Parathyroid adenoma (tissue), 2 donors: ENCODE measurements around the gene SLC24A4.

Source experiments
- H2AFZ ChIP-seq: fragments of 300-600 bp; sonication (generic); one replicate; pipeline ENCODE4 v1.7.0; 2017; ENCODE audit warnings: antibody characterized with exemption, mild to moderate bottlenecking
- H3K27ac ChIP-seq: fragments of 300-600 bp; sonication (generic); one replicate; pipeline ENCODE4 v1.7.0; 2017
- H3K27me3 ChIP-seq: fragments of 300-600 bp; sonication (generic); one replicate; pipeline ENCODE4 v1.7.0; 2017; ENCODE audit warnings: low read length; ENCODE audit not compliant: control insufficient read depth, insufficient read depth
- H3K36me3 ChIP-seq: fragments of 300-600 bp; sonication (generic); one replicate; pipeline ENCODE4 v1.7.0; 2017; ENCODE audit warnings: low read length; ENCODE audit not compliant: control insufficient read depth, insufficient read depth
- H3K4me1 ChIP-seq: fragments of 300-600 bp; sonication (generic); one replicate; pipeline ENCODE4 v1.7.0; 2017; ENCODE audit warnings: control low read depth
- H3K4me2 ChIP-seq: fragments of 300-600 bp; sonication (generic); one replicate; pipeline ENCODE4 v1.7.0; 2017; ENCODE audit warnings: low read length
- H3K4me3 ChIP-seq: fragments of 300-600 bp; sonication (generic); one replicate; pipeline ENCODE4 v1.7.0; 2017; ENCODE audit warnings: low read depth, low read length
- H3K79me2 ChIP-seq: fragments of 300-600 bp; sonication (generic); one replicate; pipeline ENCODE4 v1.7.0; 2017; ENCODE audit warnings: control low read depth
- H3K9ac ChIP-seq: fragments of 300-600 bp; sonication (generic); one replicate; pipeline ENCODE4 v1.7.0; 2017; ENCODE audit warnings: mild to moderate bottlenecking
- H3K9me3 ChIP-seq: fragments of 300-600 bp; sonication (generic); one replicate; pipeline ENCODE4 v1.7.0; 2017; ENCODE audit warnings: low read length; ENCODE audit not compliant: control insufficient read depth
- TF ChIP-seq, protein P1 (sequence below): fragments of 300-600 bp; sonication (generic); IDR thresholded peaks from one replicate; pipeline ENCODE4 v1.7.0; 2017; ENCODE audit warnings: antibody characterized with exemption, mild to moderate bottlenecking
- donor health status: primary hyperparathyroidism.

The SLC24A4 gene

DNA sequence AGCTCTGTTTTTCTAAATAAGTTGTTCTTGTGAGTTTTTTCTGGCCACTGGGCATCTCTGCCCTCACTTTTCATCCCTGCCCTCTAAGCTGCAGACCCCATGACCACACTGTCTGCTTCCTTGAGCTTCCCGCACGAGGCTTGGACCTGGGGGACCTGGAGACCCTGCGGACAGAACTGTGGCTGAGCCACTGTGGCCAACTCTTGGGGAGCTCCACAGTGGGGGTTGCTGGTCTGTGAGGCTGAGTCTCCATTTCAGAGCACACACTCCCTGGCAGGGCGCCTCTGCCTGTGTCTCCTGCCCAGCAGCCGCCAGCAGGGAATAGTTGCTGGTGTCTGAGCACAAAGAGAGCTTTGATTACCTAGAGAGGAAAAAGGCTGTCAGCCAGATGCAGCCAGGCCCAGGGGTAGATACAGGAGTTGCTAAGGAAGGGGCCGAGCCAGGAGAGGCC, 177.6 kb downstream of the SLC24A4 start:
- H3K4me1 ChIP-seq: peaks cover 14% of the 10 kb centered on the region
- H3K9ac ChIP-seq: no peak overlapping the region
- H3K4me3 ChIP-seq: no peak overlapping the region
- no peak overlapping the region for H3K27ac ChIP-seq
- TF ChIP-seq, protein P1, sequence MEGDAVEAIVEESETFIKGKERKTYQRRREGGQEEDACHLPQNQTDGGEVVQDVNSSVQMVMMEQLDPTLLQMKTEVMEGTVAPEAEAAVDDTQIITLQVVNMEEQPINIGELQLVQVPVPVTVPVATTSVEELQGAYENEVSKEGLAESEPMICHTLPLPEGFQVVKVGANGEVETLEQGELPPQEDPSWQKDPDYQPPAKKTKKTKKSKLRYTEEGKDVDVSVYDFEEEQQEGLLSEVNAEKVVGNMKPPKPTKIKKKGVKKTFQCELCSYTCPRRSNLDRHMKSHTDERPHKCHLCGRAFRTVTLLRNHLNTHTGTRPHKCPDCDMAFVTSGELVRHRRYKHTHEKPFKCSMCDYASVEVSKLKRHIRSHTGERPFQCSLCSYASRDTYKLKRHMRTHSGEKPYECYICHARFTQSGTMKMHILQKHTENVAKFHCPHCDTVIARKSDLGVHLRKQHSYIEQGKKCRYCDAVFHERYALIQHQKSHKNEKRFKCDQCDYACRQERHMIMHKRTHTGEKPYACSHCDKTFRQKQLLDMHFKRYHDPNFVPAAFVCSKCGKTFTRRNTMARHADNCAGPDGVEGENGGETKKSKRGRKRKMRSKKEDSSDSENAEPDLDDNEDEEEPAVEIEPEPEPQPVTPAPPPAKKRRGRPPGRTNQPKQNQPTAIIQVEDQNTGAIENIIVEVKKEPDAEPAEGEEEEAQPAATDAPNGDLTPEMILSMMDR: no peak
- H2AFZ ChIP-seq: peak overlapping the region; percentile 2
- no peaks in the 10 kb centered on the region for H3K9me3 ChIP-seq
- no peaks in the 10 kb centered on the region for H3K79me2 ChIP-seq
- no peak overlapping the region for H3K4me2 ChIP-seq
- H3K27me3 ChIP-seq: no peaks in the 10 kb centered on the region
- no peaks in the 10 kb centered on the region for H3K36me3 ChIP-seq

DNA sequence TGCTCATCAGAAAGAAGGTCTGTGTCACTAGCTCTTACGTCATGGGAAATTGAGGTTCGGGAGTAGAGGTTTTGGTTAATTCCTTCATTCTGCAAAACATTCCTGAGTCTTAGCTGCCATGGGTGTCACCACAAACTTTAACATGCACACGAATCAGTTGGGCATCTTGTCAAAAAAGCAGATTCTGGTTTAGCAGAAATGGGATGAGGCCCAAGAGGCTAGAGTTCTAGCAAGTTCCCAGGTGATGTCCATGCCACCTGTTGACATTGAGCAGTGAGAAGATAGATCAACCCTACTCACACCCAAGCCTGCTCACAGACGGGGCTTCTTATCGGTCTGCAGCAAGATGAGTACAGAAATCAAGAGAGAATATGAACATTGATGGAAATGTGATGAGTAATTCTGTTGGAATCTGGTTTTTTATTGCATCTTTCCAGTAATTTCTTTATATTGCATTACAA, 179.0 kb downstream of the SLC24A4 start:
- no peaks in the 10 kb centered on the region for H3K79me2 ChIP-seq
- no peaks in the 10 kb centered on the region for H3K36me3 ChIP-seq
- no peak overlapping the region for H3K4me2 ChIP-seq
- no peak overlapping the region for H3K27ac ChIP-seq
- TF ChIP-seq, protein P1: no peak
- no peak overlapping the region for H3K9ac ChIP-seq
- H3K4me3 ChIP-seq: no peak overlapping the region
- H3K27me3 ChIP-seq: no peaks in the 10 kb centered on the region
- H3K9me3 ChIP-seq: no peaks in the 10 kb centered on the region
- no peak overlapping the region for H2AFZ ChIP-seq
- peaks cover 14% of the 10 kb centered on the region for H3K4me1 ChIP-seq

DNA sequence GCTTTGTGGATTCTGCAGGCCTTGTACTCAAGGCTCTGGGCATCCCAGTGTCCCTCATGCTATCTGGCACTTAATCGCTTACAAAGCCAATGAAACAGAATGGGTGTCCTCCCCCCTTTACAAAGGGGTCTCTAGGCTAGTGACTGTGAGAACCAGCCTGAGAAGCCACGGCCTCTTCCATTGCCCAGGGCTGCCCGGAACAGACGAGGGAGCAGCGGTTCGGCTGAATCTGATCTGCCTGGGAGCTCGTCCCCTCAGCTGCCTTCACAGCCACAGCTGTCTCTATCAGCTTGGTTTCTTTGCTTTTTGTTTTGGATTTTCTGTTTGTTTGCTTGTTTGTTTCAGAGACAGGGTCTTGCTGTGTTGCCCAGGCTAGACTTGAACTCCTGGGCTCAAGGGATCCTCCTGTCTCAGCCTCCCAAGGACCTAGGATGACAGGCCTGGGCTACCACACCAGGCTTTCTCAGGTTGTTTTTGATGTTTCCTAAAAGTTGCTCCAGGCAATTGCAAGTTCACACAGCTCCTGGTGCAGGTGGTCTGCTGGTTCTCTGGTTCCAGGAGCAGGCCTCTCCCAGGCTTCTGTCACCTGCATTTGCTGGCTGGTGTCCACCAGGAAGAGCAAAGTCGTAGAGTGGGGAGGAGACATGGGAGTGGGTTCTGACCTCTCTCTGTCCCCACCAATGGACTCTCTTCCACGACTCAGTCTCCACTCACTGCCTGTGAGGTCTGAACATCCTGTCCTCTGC, 179.7 kb downstream of the SLC24A4 start:
- H3K4me2 ChIP-seq: no peak overlapping the region
- no peak overlapping the region for H3K9ac ChIP-seq
- H3K4me1 ChIP-seq: peaks cover 14% of the 10 kb centered on the region
- H3K4me3 ChIP-seq: no peak overlapping the region
- H3K79me2 ChIP-seq: no peaks in the 10 kb centered on the region
- no peaks in the 10 kb centered on the region for H3K27me3 ChIP-seq
- H2AFZ ChIP-seq: peak overlapping the region; percentile 28
- H3K36me3 ChIP-seq: no peaks in the 10 kb centered on the region
- TF ChIP-seq, protein P1: no peak
- H3K9me3 ChIP-seq: no peaks in the 10 kb centered on the region
- peak overlapping the region; percentile 73 for H3K27ac ChIP-seq

DNA sequence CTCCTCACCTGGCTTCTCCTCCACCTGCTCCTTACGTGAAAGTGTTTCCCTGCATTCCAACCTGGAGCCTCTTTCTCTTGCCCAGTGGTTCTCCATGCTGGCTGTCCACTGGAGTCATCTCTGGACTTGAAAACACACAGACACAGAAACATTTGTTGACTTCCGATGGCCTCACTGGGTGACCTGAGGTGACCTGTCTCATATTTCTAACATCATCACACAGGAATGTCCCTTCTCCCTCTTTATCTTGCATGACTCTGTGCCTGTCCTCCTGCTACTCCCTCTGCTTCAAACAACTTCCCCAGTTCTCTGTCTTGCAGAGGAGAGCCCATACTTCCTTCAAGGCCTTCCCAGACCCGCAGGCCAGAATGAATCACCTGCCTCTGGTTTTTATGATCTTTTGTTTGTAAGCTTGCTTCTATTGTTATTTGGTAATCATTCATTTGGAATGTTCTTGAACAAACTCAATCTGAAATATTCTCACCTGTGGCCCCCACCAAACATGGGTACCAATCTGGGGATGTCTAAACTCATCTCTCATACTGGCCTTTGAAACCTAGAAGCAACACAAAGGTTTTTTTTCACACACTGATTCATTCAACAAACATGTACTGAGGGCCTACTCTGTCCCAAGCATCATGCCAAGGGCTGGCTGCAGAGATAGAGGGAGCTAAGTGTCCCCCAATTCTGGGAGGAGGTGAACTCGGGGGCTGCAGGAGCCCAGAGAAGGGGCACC, 181.0 kb downstream of the SLC24A4 start:
- H2AFZ ChIP-seq: peak overlapping the region; percentile 54
- peaks cover 14% of the 10 kb centered on the region for H3K4me1 ChIP-seq
- H3K79me2 ChIP-seq: no peaks in the 10 kb centered on the region
- H3K27me3 ChIP-seq: no peaks in the 10 kb centered on the region
- TF ChIP-seq, protein P1: no peak
- H3K4me2 ChIP-seq: peak overlapping the region; percentile 11
- no peak overlapping the region for H3K9ac ChIP-seq
- H3K36me3 ChIP-seq: no peaks in the 10 kb centered on the region
- H3K9me3 ChIP-seq: no peaks in the 10 kb centered on the region
- H3K4me3 ChIP-seq: no peak overlapping the region
- H3K27ac ChIP-seq: peak overlapping the region; percentile 73
